HG03378 (cell line): Measurements from ENCODE around the gene HJV.
A peak's percentile ranks its signal among the peaks of the same experiment; 100 is the strongest.

Source experiments
- ATAC-seq: cut with Tn5 transposase; IDR thresholded peaks from one replicate; pipeline ENCODE4 v1.9.1; 2021; ENCODE audit warnings: mild to moderate bottlenecking, moderate library complexity; ENCODE audit not compliant: unreplicated experiment

HJV gene

GRCh38 chr1:146022403-146023127 lies 1.0 kb upstream of the HJV start:
- no peak for ATAC-seq

- ATAC-seq, result no peak
Measured at GRCh38 chr1:146021050-146021445, 487 bp downstream of the HJV start.

- ATAC-seq, result no peak
Measured at GRCh38 chr1:146020058-146021049, 1.2 kb downstream of the HJV start.

GRCh38 chr1:146019231-146020057 lies 2.1 kb downstream of the HJV start:
- ATAC-seq, result no peak

- no peak for ATAC-seq
Measured at GRCh38 chr1:146016891-146017290, 4.6 kb downstream of the HJV start.

GRCh38 chr1:146013559-146013922 lies 8.0 kb downstream of the HJV start:
- no peak for ATAC-seq

- no peak for ATAC-seq
Measured at GRCh38 chr1:146012703-146013558, 8.6 kb downstream of the HJV start.

- no peak for ATAC-seq
Measured at GRCh38 chr1:146010126-146010738, 11.3 kb downstream of the HJV start.

GRCh38 chr1:146007489-146008133 lies 13.9 kb downstream of the HJV start:
- ATAC-seq, result no peak

GRCh38 chr1:146001709-146002108 lies 19.8 kb downstream of the HJV start:
- ATAC-seq, result no peak

GRCh38 chr1:145999321-146000024 lies 22.1 kb downstream of the HJV start:
- ATAC-seq, result no peak

GRCh38 chr1:145997718-145998023 lies 23.9 kb downstream of the HJV start:
- ATAC-seq, result no peak

GRCh38 chr1:145997016-145997717 lies 24.4 kb downstream of the HJV start:
- ATAC-seq, result no peak

- peak; percentile 79 for ATAC-seq
Measured at GRCh38 chr1:145996433-145997015, 25.0 kb downstream of the HJV start, which contains the start of gene TXNIP. TSS of gene TXNIP (minus strand) at chr1:145996579. CDS start at chr1:145996266, 313 bp downstream.

- ATAC-seq, result no peak
Measured at GRCh38 chr1:145995964-145996432, 25.5 kb downstream of the HJV start.

GRCh38 chr1:145995148-145995881 lies 26.2 kb downstream of the HJV start:
- no peak for ATAC-seq
